ENCODE data around the gene SPIRE1. TPM values are rescaled to one million over a fixed set of nuclear protein-coding genes. Genes with fewer than 3 reads are reported as not detected.
A peak's percentile ranks its signal among the peaks of the same experiment; 100 is the strongest.

Gene SPIRE1
- total and polyA plus RNA-seq, 9 donors = 7.9 to 30.2 (median 20.4) TPM

- WGBS, 3 donors = 33 to 34% (median 33%) methylated on average over 3 of the region's 3 CpGs
- TF ChIP-seq EP300 (IDR thresholded peaks at IDR 0.05) = no peak
- TF ChIP-seq, protein P1, sequence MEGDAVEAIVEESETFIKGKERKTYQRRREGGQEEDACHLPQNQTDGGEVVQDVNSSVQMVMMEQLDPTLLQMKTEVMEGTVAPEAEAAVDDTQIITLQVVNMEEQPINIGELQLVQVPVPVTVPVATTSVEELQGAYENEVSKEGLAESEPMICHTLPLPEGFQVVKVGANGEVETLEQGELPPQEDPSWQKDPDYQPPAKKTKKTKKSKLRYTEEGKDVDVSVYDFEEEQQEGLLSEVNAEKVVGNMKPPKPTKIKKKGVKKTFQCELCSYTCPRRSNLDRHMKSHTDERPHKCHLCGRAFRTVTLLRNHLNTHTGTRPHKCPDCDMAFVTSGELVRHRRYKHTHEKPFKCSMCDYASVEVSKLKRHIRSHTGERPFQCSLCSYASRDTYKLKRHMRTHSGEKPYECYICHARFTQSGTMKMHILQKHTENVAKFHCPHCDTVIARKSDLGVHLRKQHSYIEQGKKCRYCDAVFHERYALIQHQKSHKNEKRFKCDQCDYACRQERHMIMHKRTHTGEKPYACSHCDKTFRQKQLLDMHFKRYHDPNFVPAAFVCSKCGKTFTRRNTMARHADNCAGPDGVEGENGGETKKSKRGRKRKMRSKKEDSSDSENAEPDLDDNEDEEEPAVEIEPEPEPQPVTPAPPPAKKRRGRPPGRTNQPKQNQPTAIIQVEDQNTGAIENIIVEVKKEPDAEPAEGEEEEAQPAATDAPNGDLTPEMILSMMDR (IDR thresholded peaks at IDR 0.05) = no peak
- no peak for TF ChIP-seq POLR2A (IDR thresholded peaks at IDR 0.05)
- Histone ChIP-seq H3K36me3 (no peaks in the 10 kb centered on the region), H3K9me3 (no peaks in the 10 kb centered on the region), H3K27ac (no peak overlapping the region), H3K27me3 (no peaks in the 10 kb centered on the region), H3K4me3 (no peak overlapping the region), H3K4me1 (ENCODE audit: insufficient read depth) (peaks cover 6% of the 10 kb centered on the region)
- intact Hi-C loops (cut with DNase I) = no loop called here
- no peak for DNase-seq
Measured at GRCh38 chr18:12598181-12598930, 59.6 kb downstream of the SPIRE1 start.

- H3K4me1 ChIP-seq (ENCODE audit: insufficient read depth) = peaks cover 6% of the 10 kb centered on the region
- TF ChIP-seq EP300 (IDR thresholded peaks at IDR 0.05) (no peak), POLR2A (IDR thresholded peaks at IDR 0.05) (no peak)
- TF ChIP-seq, protein P1 (IDR thresholded peaks at IDR 0.05) = no peak
- no peaks in the 10 kb centered on the region for H3K36me3 ChIP-seq
- no peak overlapping the region for H3K27ac ChIP-seq
- intact Hi-C loops (cut with DNase I) = no loop called here
- no peak overlapping the region for H3K4me3 ChIP-seq
- H3K27me3 ChIP-seq = no peaks in the 10 kb centered on the region
- peak in 1 of 5 donors; percentile 44 for DNase-seq
- no peaks in the 10 kb centered on the region for H3K9me3 ChIP-seq
- WGBS, 3 donors = 14 to 18% (median 16%) methylated on average over 5 of the region's 5 CpGs
Measured at GRCh38 chr18:12597760-12598159, 60.1 kb downstream of the SPIRE1 start.

- TF ChIP-seq EP300 (IDR thresholded peaks at IDR 0.05) (no peak), POLR2A (IDR thresholded peaks at IDR 0.05) (no peak)
- TF ChIP-seq, protein P1 (IDR thresholded peaks at IDR 0.05) = no peak
- Histone ChIP-seq H3K9me3 (no peaks in the 10 kb centered on the region), H3K27me3 (no peaks in the 10 kb centered on the region), H3K36me3 (no peaks in the 10 kb centered on the region), H3K4me3 (no peak overlapping the region), H3K4me1 (ENCODE audit: insufficient read depth) (peaks cover 6% of the 10 kb centered on the region), H3K27ac (no peak overlapping the region)
- no peak for DNase-seq
- intact Hi-C loops (cut with DNase I) = no loop called here
Measured at GRCh38 chr18:12595571-12596255, 62.2 kb downstream of the SPIRE1 start.

DNA sequence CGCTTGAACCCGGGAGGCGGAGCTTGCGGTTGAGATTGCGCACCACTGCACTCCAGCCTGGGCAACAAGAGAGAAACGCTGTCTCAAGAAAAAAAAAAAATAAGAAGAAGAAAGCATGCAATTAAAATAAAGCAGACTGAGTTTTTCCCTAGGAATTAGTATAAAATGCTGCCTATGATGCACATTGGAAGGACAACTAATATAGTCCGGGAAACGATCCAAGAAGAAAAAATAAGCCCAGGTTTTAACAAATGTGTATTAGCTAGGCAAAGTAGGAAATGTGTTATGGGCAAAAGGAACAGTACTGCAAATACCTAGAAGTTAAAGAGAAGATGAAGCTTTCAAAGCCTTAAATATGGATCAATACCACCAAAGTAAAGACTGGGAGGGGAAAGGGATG, 64.0 kb downstream of the SPIRE1 start:
- no peak for DNase-seq
- H3K4me3 ChIP-seq = no peak overlapping the region
- no peaks in the 10 kb centered on the region for H3K36me3 ChIP-seq
- TF ChIP-seq EP300 (IDR thresholded peaks at IDR 0.05) = no peak
- TF ChIP-seq POLR2A (IDR thresholded peaks at IDR 0.05) = no peak
- TF ChIP-seq, protein P1 (IDR thresholded peaks at IDR 0.05) = no peak
- H3K9me3 ChIP-seq = no peaks in the 10 kb centered on the region
- H3K27ac ChIP-seq = no peak overlapping the region
- 65 to 67% (median 66%) methylated on average over 8 of the region's 8 CpGs for WGBS, 3 donors
- peaks cover 8% of the 10 kb centered on the region for H3K4me1 ChIP-seq (ENCODE audit: insufficient read depth)
- no peaks in the 10 kb centered on the region for H3K27me3 ChIP-seq
- intact Hi-C loops (cut with DNase I) = no loop called here

Data from ovary (tissue), 9 donors.